ENCODE measurements around the gene VWA5B2.

DNA sequence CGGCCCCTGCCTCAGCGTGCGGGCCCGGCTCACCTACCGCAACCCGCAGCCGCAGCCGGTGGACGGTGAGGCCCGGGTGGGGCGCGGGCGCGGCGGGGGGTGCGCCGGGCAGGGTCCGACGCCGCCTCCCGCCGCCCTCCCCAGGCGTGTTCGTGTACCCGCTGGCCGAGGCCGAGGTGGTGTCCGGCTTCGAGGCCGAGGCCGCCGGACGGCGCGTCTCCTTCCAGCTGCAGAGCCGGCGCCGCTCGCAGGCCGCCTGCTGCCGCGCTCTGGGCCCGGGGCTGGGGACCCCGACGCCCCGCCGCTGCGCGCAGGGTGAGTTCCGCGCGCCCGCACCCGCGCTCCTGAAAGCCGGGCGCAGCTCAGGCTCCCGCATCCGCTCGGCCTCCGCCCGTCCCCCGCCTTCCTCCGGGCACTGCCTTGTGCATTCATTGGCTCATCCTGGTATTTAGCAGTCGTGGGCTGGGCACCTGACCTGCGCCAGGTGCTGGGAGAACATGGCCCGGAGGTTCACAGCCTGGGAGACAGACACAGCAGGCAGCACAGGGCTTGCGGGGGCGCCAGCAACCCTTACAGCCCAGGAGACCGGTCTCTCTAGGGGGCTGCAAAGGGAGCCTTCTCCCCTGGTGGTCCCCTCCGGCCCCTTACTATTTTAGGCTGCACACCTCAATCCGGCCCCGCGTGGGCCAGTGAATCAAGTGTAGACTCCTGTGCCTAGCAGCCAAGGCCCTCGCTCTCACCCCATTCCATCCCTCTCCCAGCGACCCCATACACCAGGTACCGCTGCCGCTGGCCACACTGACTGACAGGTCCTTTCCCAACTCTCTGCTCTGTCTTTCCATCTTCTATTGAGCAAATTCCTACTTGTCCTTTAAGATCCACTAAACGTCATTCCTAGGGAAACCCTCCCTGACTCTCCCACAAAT is 1.5 kb downstream of the VWA5B2 start:
- TF ChIP-seq, protein P1, sequence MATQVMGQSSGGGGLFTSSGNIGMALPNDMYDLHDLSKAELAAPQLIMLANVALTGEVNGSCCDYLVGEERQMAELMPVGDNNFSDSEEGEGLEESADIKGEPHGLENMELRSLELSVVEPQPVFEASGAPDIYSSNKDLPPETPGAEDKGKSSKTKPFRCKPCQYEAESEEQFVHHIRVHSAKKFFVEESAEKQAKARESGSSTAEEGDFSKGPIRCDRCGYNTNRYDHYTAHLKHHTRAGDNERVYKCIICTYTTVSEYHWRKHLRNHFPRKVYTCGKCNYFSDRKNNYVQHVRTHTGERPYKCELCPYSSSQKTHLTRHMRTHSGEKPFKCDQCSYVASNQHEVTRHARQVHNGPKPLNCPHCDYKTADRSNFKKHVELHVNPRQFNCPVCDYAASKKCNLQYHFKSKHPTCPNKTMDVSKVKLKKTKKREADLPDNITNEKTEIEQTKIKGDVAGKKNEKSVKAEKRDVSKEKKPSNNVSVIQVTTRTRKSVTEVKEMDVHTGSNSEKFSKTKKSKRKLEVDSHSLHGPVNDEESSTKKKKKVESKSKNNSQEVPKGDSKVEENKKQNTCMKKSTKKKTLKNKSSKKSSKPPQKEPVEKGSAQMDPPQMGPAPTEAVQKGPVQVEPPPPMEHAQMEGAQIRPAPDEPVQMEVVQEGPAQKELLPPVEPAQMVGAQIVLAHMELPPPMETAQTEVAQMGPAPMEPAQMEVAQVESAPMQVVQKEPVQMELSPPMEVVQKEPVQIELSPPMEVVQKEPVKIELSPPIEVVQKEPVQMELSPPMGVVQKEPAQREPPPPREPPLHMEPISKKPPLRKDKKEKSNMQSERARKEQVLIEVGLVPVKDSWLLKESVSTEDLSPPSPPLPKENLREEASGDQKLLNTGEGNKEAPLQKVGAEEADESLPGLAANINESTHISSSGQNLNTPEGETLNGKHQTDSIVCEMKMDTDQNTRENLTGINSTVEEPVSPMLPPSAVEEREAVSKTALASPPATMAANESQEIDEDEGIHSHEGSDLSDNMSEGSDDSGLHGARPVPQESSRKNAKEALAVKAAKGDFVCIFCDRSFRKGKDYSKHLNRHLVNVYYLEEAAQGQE (IDR thresholded peaks at IDR 0.05; ENCODE audit: low read depth) = no peak
- TF ChIP-seq TCF12 (IDR thresholded peaks at IDR 0.05; ENCODE audit: low read depth) = 0 out of 2 replicates have a peak, but pooled peaks have one; percentile 26
- peak; percentile 38; the same call in 1 of the 2 replicates for TF ChIP-seq MAX (IDR thresholded peaks at IDR 0.05)
- TF ChIP-seq EP300 (IDR thresholded peaks at IDR 0.05; ENCODE audit: borderline replicate concordance) = no peak
- TF ChIP-seq NFIC (IDR thresholded peaks at IDR 0.05) = no peak
- TF ChIP-seq YY1 (IDR thresholded peaks at IDR 0.05; ENCODE audit: low read depth) = no peak
- TF ChIP-seq USF1 (IDR thresholded peaks at IDR 0.05) = peak; percentile 86
- no peak for TF ChIP-seq CEBPB (IDR thresholded peaks at IDR 0.05)
- no peak for TF ChIP-seq TAF1 (IDR thresholded peaks at IDR 0.05; ENCODE audit: low read depth)
- no peak for TF ChIP-seq RAD21 (IDR thresholded peaks at IDR 0.05; ENCODE audit: low read depth)
- peak; percentile 44 for TF ChIP-seq EGR1 (IDR thresholded peaks at IDR 0.05)
- TF ChIP-seq CREB1 (IDR thresholded peaks at IDR 0.05; ENCODE audit: low read depth) = no peak
- TF ChIP-seq TEAD4 (IDR thresholded peaks at IDR 0.05) = peak; percentile 61
- no peak for TF ChIP-seq FOXM1 (IDR thresholded peaks at IDR 0.05; ENCODE audit: borderline replicate concordance, low read depth)
